Keratinocyte (primary cell): ENCODE data around the gene ZNF474.

Experiments used
- EZH2 ChIP-seq: IDR thresholded peaks from one replicate; pipeline ENCODE4 v1.6.1; 2012; ENCODE audit warnings: inconsistent platforms, mild to moderate bottlenecking, low read length, moderate library complexity
- TF ChIP-seq, protein P1 (sequence below), 3 experiments: IDR thresholded peaks in 1 of 3; conservative IDR thresholded peaks in 1 of 3; optimal IDR thresholded peaks in 1 of 3; 2 replicates in 2 of 3; 3 replicates in 1 of 3; pipeline versions ENCODE3 to v1.5.1; 2011; ENCODE audit warnings: low read length in 3 of 3, mild to moderate bottlenecking in 3 of 3, moderate library complexity in 2 of 3, control low read depth in 1 of 3, inconsistent platforms in 1 of 3; ENCODE audit not compliant: insufficient read depth in 2 of 3; ENCODE audit errors: extremely low read depth in 1 of 3

DNA sequence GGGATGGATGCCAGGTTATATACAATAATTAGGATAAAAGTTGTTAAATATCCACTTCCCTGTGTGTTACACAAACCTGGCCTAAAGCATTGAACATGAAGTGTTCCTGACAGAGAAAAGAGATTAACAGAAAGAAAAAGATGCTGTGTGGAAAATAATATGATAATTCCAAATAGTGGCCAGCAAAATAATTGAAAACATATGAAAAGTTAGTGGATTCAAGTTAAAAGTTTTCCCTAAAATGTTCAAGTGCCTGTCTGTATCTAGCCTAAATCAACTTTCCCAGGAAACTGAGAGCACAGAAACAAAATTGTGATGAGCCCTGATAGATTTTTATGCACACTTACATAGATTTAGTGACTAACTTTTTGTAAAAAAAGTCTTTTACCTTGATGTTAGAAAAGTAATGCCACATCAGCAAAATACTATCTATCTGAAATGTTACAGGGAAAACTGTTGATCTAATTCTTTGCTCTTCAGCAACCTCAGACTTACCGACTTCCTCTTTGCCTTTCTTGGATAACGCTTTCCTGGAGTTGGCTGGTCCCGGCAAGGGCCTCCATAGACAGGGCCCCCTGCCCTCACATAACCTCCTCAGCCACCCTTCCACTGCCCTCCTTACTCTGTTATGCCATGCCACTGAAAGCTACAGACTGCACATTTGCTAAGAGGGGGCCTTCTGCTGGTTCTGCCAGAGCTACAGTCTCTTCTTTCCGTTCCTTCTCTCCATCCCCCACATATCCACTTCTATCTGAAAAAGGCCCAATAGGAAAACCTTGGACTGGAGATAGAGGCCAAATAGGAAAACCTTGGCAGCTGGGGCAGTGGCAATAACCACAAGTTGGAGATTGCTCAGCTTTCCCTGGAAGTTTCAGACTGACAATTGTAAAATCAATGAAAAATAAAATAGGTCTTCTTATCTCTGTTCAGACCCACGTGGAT, 44.4 kb downstream of the ZNF474 start:
- TF ChIP-seq, protein P1, sequence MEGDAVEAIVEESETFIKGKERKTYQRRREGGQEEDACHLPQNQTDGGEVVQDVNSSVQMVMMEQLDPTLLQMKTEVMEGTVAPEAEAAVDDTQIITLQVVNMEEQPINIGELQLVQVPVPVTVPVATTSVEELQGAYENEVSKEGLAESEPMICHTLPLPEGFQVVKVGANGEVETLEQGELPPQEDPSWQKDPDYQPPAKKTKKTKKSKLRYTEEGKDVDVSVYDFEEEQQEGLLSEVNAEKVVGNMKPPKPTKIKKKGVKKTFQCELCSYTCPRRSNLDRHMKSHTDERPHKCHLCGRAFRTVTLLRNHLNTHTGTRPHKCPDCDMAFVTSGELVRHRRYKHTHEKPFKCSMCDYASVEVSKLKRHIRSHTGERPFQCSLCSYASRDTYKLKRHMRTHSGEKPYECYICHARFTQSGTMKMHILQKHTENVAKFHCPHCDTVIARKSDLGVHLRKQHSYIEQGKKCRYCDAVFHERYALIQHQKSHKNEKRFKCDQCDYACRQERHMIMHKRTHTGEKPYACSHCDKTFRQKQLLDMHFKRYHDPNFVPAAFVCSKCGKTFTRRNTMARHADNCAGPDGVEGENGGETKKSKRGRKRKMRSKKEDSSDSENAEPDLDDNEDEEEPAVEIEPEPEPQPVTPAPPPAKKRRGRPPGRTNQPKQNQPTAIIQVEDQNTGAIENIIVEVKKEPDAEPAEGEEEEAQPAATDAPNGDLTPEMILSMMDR (optimal IDR thresholded peaks at IDR 0.05 in 1 of 3, IDR thresholded peaks at IDR 0.05 in 1 of 3, conservative IDR thresholded peaks at IDR 0.05 in 1 of 3; ENCODE audit: extremely low read depth in 1 of 3, insufficient read depth in 2 of 3, low read length in 3 of 3): no peak
- no peak for TF ChIP-seq EZH2
